DOHH2 (cell line): Measurements from ENCODE around the gene ITGB1BP1.
"Not testable (repeated sequence)": the region's sequence is repeated elsewhere in the genome, so short reads cannot be mapped to it uniquely, and the experiment has no call there.

ENCODE experiments used
- H3F3A ChIP-seq: fragments of 200-600 bp; sonication (generic), shearing (Covaris generic); 2 replicates; pipeline ENCODE4 v1.6.0; 2016; ENCODE audit warnings: antibody characterized with exemption, mild to moderate bottlenecking; ENCODE audit not compliant: control insufficient read depth, insufficient read depth
- H3K27ac ChIP-seq: fragments of 200-600 bp; sonication (generic); 2 replicates; pipeline ENCODE4 v1.5.1; 2014; ENCODE audit warnings: low read depth, mild to moderate bottlenecking, low read length, moderate library complexity
- H3K27me3 ChIP-seq: fragments of 200-600 bp; sonication (generic); 2 replicates; pipeline ENCODE4 v1.6.1; 2014; ENCODE audit warnings: mild to moderate bottlenecking, low read length, mixed read lengths; ENCODE audit not compliant: control insufficient read depth
- H3K36me3 ChIP-seq: fragments of 200-600 bp; sonication (generic); 2 replicates; pipeline ENCODE4 v1.6.1; 2014; ENCODE audit warnings: mild to moderate bottlenecking, low read length, moderate library complexity, mixed read lengths; ENCODE audit not compliant: control insufficient read depth
- H3K4me1 ChIP-seq: fragments of 200-600 bp; sonication (generic); 2 replicates; pipeline ENCODE4 v1.6.1; 2014; ENCODE audit warnings: mild to moderate bottlenecking, low read length, mixed read lengths; ENCODE audit not compliant: control insufficient read depth
- H3K4me2 ChIP-seq: fragments of 200-600 bp; sonication (generic); 2 replicates; pipeline ENCODE4 v1.6.0; 2014; ENCODE audit warnings: mild to moderate bottlenecking, low read length, moderate library complexity
- H3K4me3 ChIP-seq: fragments of 200-600 bp; sonication (generic); 2 replicates; pipeline ENCODE4 v1.5.1; 2014; ENCODE audit warnings: mild to moderate bottlenecking, low read length, mixed read lengths
- H3K79me2 ChIP-seq: fragments of 200-600 bp; sonication (generic); 2 replicates; pipeline ENCODE4 v1.6.1; 2014; ENCODE audit warnings: mild to moderate bottlenecking, low read length, mixed read lengths; ENCODE audit not compliant: control insufficient read depth
- H3K9me2 ChIP-seq: fragments of 200-600 bp; sonication (generic); replicated peaks from 2 replicates; pipeline ENCODE4 v1.6.1; 2014; ENCODE audit warnings: mild to moderate bottlenecking, low read length, mixed read lengths; ENCODE audit not compliant: control insufficient read depth
- H3K9me3 ChIP-seq: fragments of 200-600 bp; sonication (generic); 2 replicates; pipeline ENCODE4 v1.6.1; 2014; ENCODE audit warnings: antibody characterized with exemption, low read length, mixed read lengths; ENCODE audit not compliant: control insufficient read depth, insufficient read depth
- H4K20me1 ChIP-seq: fragments of 200-600 bp; sonication (generic); 2 replicates; pipeline ENCODE4 v1.6.0; 2014; ENCODE audit warnings: low read depth, mild to moderate bottlenecking, antibody characterized with exemption, low read length, moderate library complexity; ENCODE audit not compliant: control insufficient read depth, insufficient read depth
- CTCF ChIP-seq: fragments of 200-600 bp; sonication (generic); IDR thresholded peaks from one replicate; pipeline ENCODE4 v1.5.1; 2014; ENCODE audit warnings: antibody characterized with exemption, mild to moderate bottlenecking, low read depth, low read length; ENCODE audit not compliant: poor library complexity, severe bottlenecking
- EZH2phosphoT487 ChIP-seq: fragments of 200-600 bp; sonication (generic); IDR thresholded peaks from 2 replicates; pipeline ENCODE4 v1.6.1; 2017; ENCODE audit warnings: borderline replicate concordance, mild to moderate bottlenecking, antibody characterized with exemption, low read length, moderate library complexity, mixed read lengths

The ITGB1BP1 gene

GRCh38 chr2:9400268-9401058, 22.9 kb downstream of the ITGB1BP1 start:
- no peaks in the 10 kb centered on the region for H3K27me3 ChIP-seq
- no peak overlapping the region for H3K4me3 ChIP-seq
- peaks cover 22% of the 10 kb centered on the region; the same call in 1 of the 2 replicates for H3F3A ChIP-seq
- H3K9me3 ChIP-seq: no peaks in the 10 kb centered on the region
- no peaks in the 10 kb centered on the region for H3K79me2 ChIP-seq
- no peaks in the 10 kb centered on the region for H3K36me3 ChIP-seq
- peaks cover 6% of the 10 kb centered on the region; the same call in 1 of the 2 replicates for H4K20me1 ChIP-seq
- TF ChIP-seq EZH2phosphoT487: no peak
- no peak for TF ChIP-seq CTCF
- H3K4me1 ChIP-seq: peaks cover 3% of the 10 kb centered on the region
- no peak overlapping the region for H3K4me2 ChIP-seq
- H3K27ac ChIP-seq: no peak overlapping the region
- no peaks in the 10 kb centered on the region for H3K9me2 ChIP-seq

GRCh38 chr2:9398881-9399780, 24.2 kb downstream of the ITGB1BP1 start:
- Histone ChIP-seq H3K4me2 (no peak overlapping the region), H3K36me3 (no peaks in the 10 kb centered on the region)

GRCh38 chr2:9398251-9398650, 25.1 kb downstream of the ITGB1BP1 start:
- not testable (repeated sequence) for H4K20me1 ChIP-seq, H3K9me3 ChIP-seq, H3K36me3 ChIP-seq, H3K27me3 ChIP-seq, H3K4me3 ChIP-seq, H3K79me2 ChIP-seq, H3K4me2 ChIP-seq, H3K4me1 ChIP-seq, H3K9me2 ChIP-seq, H3K27ac ChIP-seq, H3F3A ChIP-seq

More at GRCh38 chr2:9398881-9399780, 24.2 kb downstream of the ITGB1BP1 start:
- Histone ChIP-seq H3K79me2 (no peaks in the 10 kb centered on the region), H3K9me3 (no peaks in the 10 kb centered on the region), H3F3A (peaks cover 10% of the 10 kb centered on the region; the same call in 1 of the 2 replicates), H3K4me3 (no peak overlapping the region), H4K20me1 (peaks cover 4% of the 10 kb centered on the region; the same call in 1 of the 2 replicates), H3K9me2 (no peaks in the 10 kb centered on the region), H3K27ac (no peak overlapping the region), H3K27me3 (no peaks in the 10 kb centered on the region), H3K4me1 (peaks cover 3% of the 10 kb centered on the region)
- TF ChIP-seq CTCF: no peak
- no peak for TF ChIP-seq EZH2phosphoT487

GRCh38 chr2:9397201-9397600, 26.1 kb downstream of the ITGB1BP1 start:
- no peak overlapping the region for H3K27ac ChIP-seq
- no peaks in the 10 kb centered on the region for H3K9me3 ChIP-seq
- H3K4me1 ChIP-seq: peaks cover 3% of the 10 kb centered on the region
- no peak for TF ChIP-seq EZH2phosphoT487
- TF ChIP-seq CTCF: no peak
- H3K36me3 ChIP-seq: no peaks in the 10 kb centered on the region
- no peaks in the 10 kb centered on the region for H3F3A ChIP-seq
- no peaks in the 10 kb centered on the region for H3K27me3 ChIP-seq
- H3K4me3 ChIP-seq: no peak overlapping the region
- H4K20me1 ChIP-seq: no peaks in the 10 kb centered on the region
- no peaks in the 10 kb centered on the region for H3K79me2 ChIP-seq
- H3K9me2 ChIP-seq: no peaks in the 10 kb centered on the region
- H3K4me2 ChIP-seq: no peak overlapping the region
